Skeletal muscle satellite cell (primary cell): ENCODE data around the gene KCNQ1.

ENCODE experiments used
- H3K27me3 ChIP-seq: 2 replicates; pipeline ENCODE4 v1.7.0; 2013; ENCODE audit warnings: low read length; ENCODE audit not compliant: control insufficient read depth, insufficient read depth
- H3K36me3 ChIP-seq: 2 replicates; pipeline ENCODE4 v1.7.0; 2013; ENCODE audit warnings: mild to moderate bottlenecking, control low read depth, low read length; ENCODE audit not compliant: insufficient read depth
- H3K4me1 ChIP-seq: 2 replicates; pipeline ENCODE4 v1.7.0; 2013; ENCODE audit warnings: low read length; ENCODE audit not compliant: control insufficient read depth, insufficient read depth
- H3K4me2 ChIP-seq: 2 replicates; pipeline ENCODE4 v1.7.0; 2013; ENCODE audit warnings: mild to moderate bottlenecking, low read length
- H3K4me3 ChIP-seq: 2 replicates; pipeline ENCODE4 v1.7.0; 2013; ENCODE audit warnings: low read length
- H3K9ac ChIP-seq: 2 replicates; pipeline ENCODE4 v1.7.0; 2013; ENCODE audit warnings: mild to moderate bottlenecking, low read depth, low read length, moderate library complexity
- H3K9me3 ChIP-seq: replicated peaks from 2 replicates; pipeline ENCODE4 v1.7.0; 2013; ENCODE audit warnings: mild to moderate bottlenecking, control low read depth, low read length

The KCNQ1 gene

GRCh38 chr11:2507212-2507901 lies 62.5 kb downstream of the KCNQ1 start:
- Histone ChIP-seq H3K9me3 (no peaks in the 10 kb centered on the region), H3K4me2 (no peak overlapping the region), H3K9ac (no peak overlapping the region), H3K36me3 (no peaks in the 10 kb centered on the region), H3K4me1 (no peaks in the 10 kb centered on the region), H3K4me3 (no peak overlapping the region), H3K27me3 (peaks cover 36% of the 10 kb centered on the region)

- peaks cover 31% of the 10 kb centered on the region for H3K27me3 ChIP-seq
- H3K9me3 ChIP-seq: no peaks in the 10 kb centered on the region
- no peak overlapping the region for H3K4me3 ChIP-seq
- no peaks in the 10 kb centered on the region for H3K4me1 ChIP-seq
- no peak overlapping the region for H3K4me2 ChIP-seq
- H3K36me3 ChIP-seq: no peaks in the 10 kb centered on the region
- H3K9ac ChIP-seq: no peak overlapping the region
Measured at GRCh38 chr11:2507945-2508749, 63.3 kb downstream of the KCNQ1 start.

- H3K9me3 ChIP-seq: no peaks in the 10 kb centered on the region
- H3K27me3 ChIP-seq: peaks cover 31% of the 10 kb centered on the region
- H3K4me3 ChIP-seq: no peak overlapping the region
- no peak overlapping the region for H3K4me2 ChIP-seq
- no peak overlapping the region for H3K9ac ChIP-seq
- H3K4me1 ChIP-seq: no peaks in the 10 kb centered on the region
- no peaks in the 10 kb centered on the region for H3K36me3 ChIP-seq
Measured at GRCh38 chr11:2508793-2509192, 64.0 kb downstream of the KCNQ1 start.

- H3K4me2 ChIP-seq: no peak overlapping the region
- H3K9ac ChIP-seq: no peak overlapping the region
- H3K27me3 ChIP-seq: peaks cover 31% of the 10 kb centered on the region
- no peak overlapping the region for H3K4me3 ChIP-seq
- no peaks in the 10 kb centered on the region for H3K36me3 ChIP-seq
- H3K9me3 ChIP-seq: no peaks in the 10 kb centered on the region
- no peaks in the 10 kb centered on the region for H3K4me1 ChIP-seq
Measured at GRCh38 chr11:2509481-2510001, 64.7 kb downstream of the KCNQ1 start.

GRCh38 chr11:2510626-2511402 lies 66.0 kb downstream of the KCNQ1 start:
- Histone ChIP-seq H3K4me1 (no peaks in the 10 kb centered on the region), H3K4me2 (peak overlapping the region; percentile 42), H3K27me3 (peaks cover 27% of the 10 kb centered on the region), H3K9me3 (no peaks in the 10 kb centered on the region), H3K36me3 (no peaks in the 10 kb centered on the region), H3K9ac (no peak overlapping the region), H3K4me3 (no peak overlapping the region)

GRCh38 chr11:2511421-2512369 lies 66.9 kb downstream of the KCNQ1 start:
- Histone ChIP-seq H3K9me3 (no peaks in the 10 kb centered on the region), H3K4me2 (no peak overlapping the region), H3K36me3 (no peaks in the 10 kb centered on the region), H3K4me3 (no peak overlapping the region), H3K9ac (no peak overlapping the region), H3K27me3 (peaks cover 18% of the 10 kb centered on the region), H3K4me1 (no peaks in the 10 kb centered on the region)

GRCh38 chr11:2512431-2513407 lies 67.9 kb downstream of the KCNQ1 start:
- Histone ChIP-seq H3K27me3 (peaks cover 14% of the 10 kb centered on the region), H3K36me3 (no peaks in the 10 kb centered on the region), H3K4me2 (no peak overlapping the region), H3K9me3 (no peaks in the 10 kb centered on the region), H3K4me3 (no peak overlapping the region), H3K4me1 (no peaks in the 10 kb centered on the region), H3K9ac (no peak overlapping the region)

GRCh38 chr11:2513441-2513840 lies 68.6 kb downstream of the KCNQ1 start:
- Histone ChIP-seq H3K36me3 (no peaks in the 10 kb centered on the region), H3K9me3 (no peaks in the 10 kb centered on the region), H3K4me2 (no peak overlapping the region), H3K27me3 (peaks cover 12% of the 10 kb centered on the region), H3K4me1 (no peaks in the 10 kb centered on the region), H3K4me3 (no peak overlapping the region), H3K9ac (no peak overlapping the region)

- H3K27me3 ChIP-seq: peaks cover 10% of the 10 kb centered on the region
- no peak overlapping the region for H3K4me3 ChIP-seq
- no peak overlapping the region for H3K9ac ChIP-seq
Measured at GRCh38 chr11:2515401-2516275, 70.8 kb downstream of the KCNQ1 start.

More at GRCh38 chr11:2515401-2516275, 70.8 kb downstream of the KCNQ1 start:
- no peaks in the 10 kb centered on the region for H3K36me3 ChIP-seq
- no peaks in the 10 kb centered on the region for H3K9me3 ChIP-seq
- no peak overlapping the region for H3K4me2 ChIP-seq
- no peaks in the 10 kb centered on the region for H3K4me1 ChIP-seq
